CD8-positive, alpha-beta memory T cell (primary cell): ENCODE results near the gene DNAAF8. TPM values are rescaled to one million over a fixed set of nuclear protein-coding genes. Genes with fewer than 3 reads are reported as not detected.

Experiments used
- CTCF ChIA-PET: fragments of 350-600 bp; sonication (Branson Sonifier 250); formaldehyde crosslinking; loops from one replicate; lab custom pipeline; 2021; ENCODE audit warnings: antibody characterized with exemption; lab: Charles Lee
- POLR2A ChIA-PET: fragments of 350-600 bp; sonication (Branson Sonifier 250); formaldehyde crosslinking; loops from one replicate; lab custom pipeline; 2021; ENCODE audit warnings: antibody characterized with exemption; lab: Charles Lee
- DNase-seq, 5 donors: peaks; one replicate each; pipeline versions ENCODE4 v3.0.0 to v3.0.0-alpha.2; 2020 to 2022; ENCODE audit warnings: mixed read lengths in 1 of 5
- H3K27ac ChIP-seq: one replicate; pipeline ENCODE4 v1.7.0; 2013; ENCODE audit warnings: low read depth, mild to moderate bottlenecking, low read length, moderate library complexity
- H3K27me3 ChIP-seq: 2 replicates; pipeline ENCODE4 v1.7.0; 2013; ENCODE audit warnings: low read length, mild to moderate bottlenecking; ENCODE audit not compliant: insufficient read depth, poor library complexity, severe bottlenecking
- H3K36me3 ChIP-seq: 2 replicates; pipeline ENCODE4 v1.7.0; 2013; ENCODE audit warnings: mild to moderate bottlenecking, low read length, moderate library complexity; ENCODE audit not compliant: insufficient read depth
- H3K4me1 ChIP-seq: 2 replicates; pipeline ENCODE4 v1.7.0; 2013; ENCODE audit warnings: mild to moderate bottlenecking, low read length, moderate library complexity; ENCODE audit not compliant: insufficient read depth
- H3K4me3 ChIP-seq: 2 replicates; pipeline ENCODE4 v1.7.0; 2013; ENCODE audit warnings: mild to moderate bottlenecking, low read length
- H3K9me3 ChIP-seq: 2 replicates; pipeline ENCODE4 v1.7.0; 2013; ENCODE audit warnings: mild to moderate bottlenecking, low read length
- H3K27ac Mint-ChIP-seq, 8 donors: one replicate each; pipeline ENCODE4 v1.8.0; 2020 to 2021; ENCODE audit warnings: mixed read lengths in 8 of 8, mild to moderate bottlenecking in 6 of 8, inconsistent platforms in 3 of 8, moderate library complexity in 3 of 8
- H3K27me3 Mint-ChIP-seq, 2 donors: one replicate each; pipeline ENCODE4 v1.8.0; 2020 to 2021; ENCODE audit warnings: mixed read lengths in 2 of 2, mild to moderate bottlenecking in 1 of 2, moderate library complexity in 1 of 2
- H3K36me3 Mint-ChIP-seq, 3 donors: one replicate each; pipeline ENCODE4 v1.8.0; 2020 to 2021; ENCODE audit warnings: mixed read lengths in 3 of 3, inconsistent platforms in 1 of 3, mild to moderate bottlenecking in 1 of 3
- H3K4me1 Mint-ChIP-seq, 3 donors: one replicate each; pipeline ENCODE4 v1.8.0; 2020 to 2021; ENCODE audit warnings: mixed read lengths in 3 of 3, inconsistent platforms in 1 of 3, mild to moderate bottlenecking in 1 of 3
- H3K4me3 Mint-ChIP-seq, 7 donors: one replicate each; pipeline ENCODE4 v1.8.0; 2020 to 2021; ENCODE audit warnings: mixed read lengths in 7 of 7, mild to moderate bottlenecking in 6 of 7, moderate library complexity in 4 of 7, inconsistent platforms in 2 of 7
- H3K9me3 Mint-ChIP-seq, 5 donors: one replicate each; pipeline ENCODE4 v1.8.0; 2020 to 2022; ENCODE audit warnings: mixed read lengths in 5 of 5, mild to moderate bottlenecking in 3 of 5, moderate library complexity in 2 of 5, inconsistent platforms in 1 of 5
- polyA plus RNA-seq: library from polyadenylated mRNA; unstranded; fragments of 300-500 nt; fragmentation: Illumina TruSeq; gene quantifications from one replicate; pipeline ENCODE4 v1.2.3, GENCODE V29; 2021
- total RNA-seq, 2 experiments: library from RNA; stranded (reverse); gene quantifications; one replicate each; pipeline ENCODE4 v1.2.3, GENCODE V29; 2021

The DNAAF8 gene
- total and polyA plus RNA-seq, 3 experiments from 2014 or later = 0.15 to 0.35 (median 0.31) TPM

GRCh38 chr16:4696905-4697847, 37.2 kb upstream of the DNAAF8 start:
- peaks cover 0 to 4% of the 10 kb centered on the region in 2 donors for H3K27me3 Mint-ChIP-seq
- peak overlapping the region in 1 of 8 donors; percentile 80 for H3K27ac Mint-ChIP-seq
- Histone ChIP-seq H3K9me3 (no peaks in the 10 kb centered on the region), H3K4me3 (no peak overlapping the region), H3K36me3 (peaks cover 28% of the 10 kb centered on the region), H3K27ac (no peak overlapping the region), H3K27me3 (no peaks in the 10 kb centered on the region), H3K4me1 (peaks cover 29% of the 10 kb centered on the region)
- H3K36me3 Mint-ChIP-seq = peaks cover 0 to 62% (median 6%) of the 10 kb centered on the region in 3 donors
- H3K9me3 Mint-ChIP-seq = no peaks in the 10 kb centered on the region
- peak overlapping the region in 3 of 7 donors; percentile 53 to 81 (median 69) for H3K4me3 Mint-ChIP-seq
- POLR2A ChIA-PET = no interaction called here
- CTCF ChIA-PET = interaction anchor here (1.0 to 2.2 kb wide), 2 partner anchors 9 to 73 kb away, joined by 3 to 5 read pairs; partner anchors contain the start of gene MGRN1
- H3K4me1 Mint-ChIP-seq = peaks cover 12 to 38% (median 13%) of the 10 kb centered on the region in 3 donors
- DNase-seq = peak in 1 of 5 donors; percentile 49

- H3K4me1 ChIP-seq = peaks cover 22% of the 10 kb centered on the region
- Mint-ChIP-seq H3K4me1 (peaks cover 7 to 32% (median 8%) of the 10 kb centered on the region in 3 donors), H3K4me3 (no peak overlapping the region), H3K9me3 (no peaks in the 10 kb centered on the region), H3K36me3 (peaks cover 0 to 67% (median 6%) of the 10 kb centered on the region in 3 donors), H3K27me3 (peaks cover 0 to 4% of the 10 kb centered on the region in 2 donors), H3K27ac (no peak overlapping the region)
- H3K27me3 ChIP-seq = no peaks in the 10 kb centered on the region
- H3K4me3 ChIP-seq = no peak overlapping the region
- H3K27ac ChIP-seq = no peak overlapping the region
- peak in 1 of 5 donors; percentile 45 for DNase-seq
- H3K9me3 ChIP-seq = no peaks in the 10 kb centered on the region
- H3K36me3 ChIP-seq = peaks cover 30% of the 10 kb centered on the region
- ChIA-PET POLR2A (no interaction called here), CTCF (no interaction called here)
Observed at GRCh38 chr16:4697848-4698291, 36.5 kb upstream of the DNAAF8 start.

GRCh38 chr16:4698321-4699045, 35.9 kb upstream of the DNAAF8 start:
- H3K9me3 Mint-ChIP-seq = no peaks in the 10 kb centered on the region
- no peak overlapping the region for H3K4me3 Mint-ChIP-seq
- ChIA-PET POLR2A (no interaction called here), CTCF (no interaction called here)
- H3K27me3 ChIP-seq = no peaks in the 10 kb centered on the region
- H3K27ac Mint-ChIP-seq = no peak overlapping the region
- no peaks in the 10 kb centered on the region for H3K9me3 ChIP-seq
- H3K27me3 Mint-ChIP-seq = peaks cover 0 to 4% of the 10 kb centered on the region in 2 donors
- H3K4me3 ChIP-seq = no peak overlapping the region
- H3K4me1 ChIP-seq = peaks cover 20% of the 10 kb centered on the region
- H3K4me1 Mint-ChIP-seq = peaks cover 6 to 27% (median 7%) of the 10 kb centered on the region in 3 donors
- H3K27ac ChIP-seq = no peak overlapping the region
- peaks cover 0 to 67% (median 6%) of the 10 kb centered on the region in 3 donors for H3K36me3 Mint-ChIP-seq
- peak in 1 of 5 donors; percentile 43 for DNase-seq
- peaks cover 30% of the 10 kb centered on the region for H3K36me3 ChIP-seq

- Histone ChIP-seq H3K4me3 (no peak overlapping the region), H3K27me3 (no peaks in the 10 kb centered on the region), H3K9me3 (no peaks in the 10 kb centered on the region), H3K27ac (no peak overlapping the region), H3K36me3 (peaks cover 30% of the 10 kb centered on the region), H3K4me1 (peaks cover 20% of the 10 kb centered on the region)
- peak in 1 of 5 donors; percentile 42 for DNase-seq
- Mint-ChIP-seq H3K27ac (peak overlapping the region in 2 of 8 donors; percentile 29 to 70), H3K27me3 (peaks cover 0 to 4% of the 10 kb centered on the region in 2 donors), H3K9me3 (no peaks in the 10 kb centered on the region), H3K36me3 (peaks cover 0 to 69% (median 6%) of the 10 kb centered on the region in 3 donors), H3K4me1 (peaks cover 6 to 25% (median 7%) of the 10 kb centered on the region in 3 donors), H3K4me3 (peak overlapping the region in 1 of 7 donors; percentile 82)
- ChIA-PET POLR2A (no interaction called here), CTCF (no interaction called here)
Observed at GRCh38 chr16:4699046-4699556, 35.2 kb upstream of the DNAAF8 start.

GRCh38 chr16:4700380-4700996, 33.8 kb upstream of the DNAAF8 start:
- Histone ChIP-seq H3K27ac (no peak overlapping the region), H3K27me3 (no peaks in the 10 kb centered on the region), H3K4me3 (no peak overlapping the region), H3K9me3 (no peaks in the 10 kb centered on the region), H3K4me1 (peaks cover 7% of the 10 kb centered on the region), H3K36me3 (peaks cover 22% of the 10 kb centered on the region)
- Mint-ChIP-seq H3K4me3 (peak overlapping the region in 1 of 7 donors; percentile 82), H3K36me3 (peaks cover 0 to 75% (median 9%) of the 10 kb centered on the region in 3 donors), H3K4me1 (peaks cover 1 to 16% (median 7%) of the 10 kb centered on the region in 3 donors), H3K27me3 (no peaks in the 10 kb centered on the region), H3K27ac (peak overlapping the region in 3 of 8 donors; percentile 17 to 70 (median 29)), H3K9me3 (no peaks in the 10 kb centered on the region)
- peak in 2 of 5 donors; percentile 38 to 67 for DNase-seq
- ChIA-PET POLR2A (interaction anchor here (0.6 kb wide), 1 partner anchor 34 kb away, joined by 3 read pairs; the partner anchor contains the start of genes ANKS3 and DNAAF8), CTCF (no interaction called here)

GRCh38 chr16:4700997-4701743, 33.2 kb upstream of the DNAAF8 start:
- peaks cover 18% of the 10 kb centered on the region for H3K36me3 ChIP-seq
- POLR2A ChIA-PET = interaction anchor here (0.6 kb wide), 2 partner anchors 33 to 38 kb away, joined by 3 to 5 read pairs; partner anchors contain the start of genes ANKS3 and DNAAF8

More at GRCh38 chr16:4700997-4701743, 33.2 kb upstream of the DNAAF8 start:
- no peak overlapping the region for H3K27ac ChIP-seq
- peaks cover 0 to 70% (median 9%) of the 10 kb centered on the region in 3 donors for H3K36me3 Mint-ChIP-seq
- no peak for DNase-seq
- H3K27me3 Mint-ChIP-seq = no peaks in the 10 kb centered on the region
- no peaks in the 10 kb centered on the region for H3K27me3 ChIP-seq
- no peak overlapping the region for H3K4me3 ChIP-seq
- no peaks in the 10 kb centered on the region for H3K9me3 Mint-ChIP-seq
- H3K4me1 ChIP-seq = peaks cover 4% of the 10 kb centered on the region
- H3K4me1 Mint-ChIP-seq = peaks cover 0 to 14% (median 7%) of the 10 kb centered on the region in 3 donors
- H3K9me3 ChIP-seq = no peaks in the 10 kb centered on the region
- H3K4me3 Mint-ChIP-seq = no peak overlapping the region
- CTCF ChIA-PET = no interaction called here
- H3K27ac Mint-ChIP-seq = no peak overlapping the region
